UCSD-AML1 (cell line): ENCODE results near the gene UPF2.
A peak's percentile ranks its signal among the peaks of the same experiment; 100 is the strongest.

ENCODE experiments used
- DNase-seq: peaks from one replicate; lab custom pipeline; 2025; ENCODE audit not compliant: unreplicated experiment; lab: John Stamatoyannopoulos, UW

The UPF2 gene

GRCh38 chr10:11886851-11887250, 155.8 kb downstream of the UPF2 start:
- no peak for DNase-seq

GRCh38 chr10:11886138-11886474, 156.5 kb downstream of the UPF2 start:
- no peak for DNase-seq

- DNase-seq = no peak
These were observed 157.0 kb downstream of the UPF2 start for GRCh38 chr10:11885437-11886137.

- no peak for DNase-seq
These were observed 157.7 kb downstream of the UPF2 start for GRCh38 chr10:11884706-11885423.

GRCh38 chr10:11882646-11883375, 159.8 kb downstream of the UPF2 start:
- DNase-seq = peak; percentile 69

GRCh38 chr10:11881477-11882417, 160.9 kb downstream of the UPF2 start:
- DNase-seq = no peak

GRCh38 chr10:11881030-11881476, 161.6 kb downstream of the UPF2 start:
- no peak for DNase-seq

- DNase-seq = no peak
These were observed 162.2 kb downstream of the UPF2 start for GRCh38 chr10:11880151-11881029.

GRCh38 chr10:11879387-11880094, 163.1 kb downstream of the UPF2 start:
- no peak for DNase-seq

GRCh38 chr10:11878776-11879175, 163.8 kb downstream of the UPF2 start:
- DNase-seq = no peak

- no peak for DNase-seq
These were observed 165.1 kb downstream of the UPF2 start for GRCh38 chr10:11877591-11877905.

- no peak for DNase-seq
These were observed 165.6 kb downstream of the UPF2 start for GRCh38 chr10:11876805-11877590.

- DNase-seq = no peak
These were observed 166.3 kb downstream of the UPF2 start for GRCh38 chr10:11876324-11876723.

GRCh38 chr10:11875494-11876281, 166.9 kb downstream of the UPF2 start:
- no peak for DNase-seq

- peak; percentile 58 for DNase-seq
These were observed 167.8 kb downstream of the UPF2 start for GRCh38 chr10:11874568-11875493.

GRCh38 chr10:11871466-11871865, 171.1 kb downstream of the UPF2 start:
- no peak for DNase-seq

GRCh38 chr10:11870900-11871400, 171.7 kb downstream of the UPF2 start:
- DNase-seq = no peak
